Measurements from ENCODE around the gene SH3PXD2B.

DNA sequence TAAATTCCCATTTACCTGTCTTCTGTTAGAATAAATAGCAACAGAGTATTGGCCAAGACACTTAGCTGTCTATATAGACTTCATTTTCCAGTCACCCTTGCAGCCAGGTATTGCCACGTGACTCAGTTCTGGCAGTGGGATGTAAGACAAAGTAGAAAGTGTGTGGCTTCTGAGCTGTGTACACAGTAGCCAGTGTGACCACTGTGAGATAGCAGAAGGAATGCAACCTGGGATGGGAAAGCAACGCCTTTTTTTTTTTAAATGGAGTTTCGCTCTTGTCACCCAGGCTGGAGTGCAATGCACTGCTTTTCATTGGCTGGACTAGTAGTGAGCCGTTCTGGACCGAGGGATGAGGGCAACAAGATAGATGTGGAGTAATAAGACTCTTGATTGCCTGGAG lies 106.2 kb downstream of the SH3PXD2B start:
- no peak for TF ChIP-seq EP300 (IDR thresholded peaks at IDR 0.05; ENCODE audit: borderline replicate concordance)
- no peak for TF ChIP-seq FOXM1 (IDR thresholded peaks at IDR 0.05; ENCODE audit: borderline replicate concordance, low read depth)
- TF ChIP-seq YY1 (IDR thresholded peaks at IDR 0.05; ENCODE audit: low read depth): no peak
- no peak for TF ChIP-seq MAX (IDR thresholded peaks at IDR 0.05)
- TF ChIP-seq CREB1 (IDR thresholded peaks at IDR 0.05; ENCODE audit: low read depth): no peak
- TF ChIP-seq, protein P1, sequence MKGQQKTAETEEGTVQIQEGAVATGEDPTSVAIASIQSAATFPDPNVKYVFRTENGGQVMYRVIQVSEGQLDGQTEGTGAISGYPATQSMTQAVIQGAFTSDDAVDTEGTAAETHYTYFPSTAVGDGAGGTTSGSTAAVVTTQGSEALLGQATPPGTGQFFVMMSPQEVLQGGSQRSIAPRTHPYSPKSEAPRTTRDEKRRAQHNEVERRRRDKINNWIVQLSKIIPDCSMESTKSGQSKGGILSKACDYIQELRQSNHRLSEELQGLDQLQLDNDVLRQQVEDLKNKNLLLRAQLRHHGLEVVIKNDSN (IDR thresholded peaks at IDR 0.05): no peak
- TF ChIP-seq, protein P2, sequence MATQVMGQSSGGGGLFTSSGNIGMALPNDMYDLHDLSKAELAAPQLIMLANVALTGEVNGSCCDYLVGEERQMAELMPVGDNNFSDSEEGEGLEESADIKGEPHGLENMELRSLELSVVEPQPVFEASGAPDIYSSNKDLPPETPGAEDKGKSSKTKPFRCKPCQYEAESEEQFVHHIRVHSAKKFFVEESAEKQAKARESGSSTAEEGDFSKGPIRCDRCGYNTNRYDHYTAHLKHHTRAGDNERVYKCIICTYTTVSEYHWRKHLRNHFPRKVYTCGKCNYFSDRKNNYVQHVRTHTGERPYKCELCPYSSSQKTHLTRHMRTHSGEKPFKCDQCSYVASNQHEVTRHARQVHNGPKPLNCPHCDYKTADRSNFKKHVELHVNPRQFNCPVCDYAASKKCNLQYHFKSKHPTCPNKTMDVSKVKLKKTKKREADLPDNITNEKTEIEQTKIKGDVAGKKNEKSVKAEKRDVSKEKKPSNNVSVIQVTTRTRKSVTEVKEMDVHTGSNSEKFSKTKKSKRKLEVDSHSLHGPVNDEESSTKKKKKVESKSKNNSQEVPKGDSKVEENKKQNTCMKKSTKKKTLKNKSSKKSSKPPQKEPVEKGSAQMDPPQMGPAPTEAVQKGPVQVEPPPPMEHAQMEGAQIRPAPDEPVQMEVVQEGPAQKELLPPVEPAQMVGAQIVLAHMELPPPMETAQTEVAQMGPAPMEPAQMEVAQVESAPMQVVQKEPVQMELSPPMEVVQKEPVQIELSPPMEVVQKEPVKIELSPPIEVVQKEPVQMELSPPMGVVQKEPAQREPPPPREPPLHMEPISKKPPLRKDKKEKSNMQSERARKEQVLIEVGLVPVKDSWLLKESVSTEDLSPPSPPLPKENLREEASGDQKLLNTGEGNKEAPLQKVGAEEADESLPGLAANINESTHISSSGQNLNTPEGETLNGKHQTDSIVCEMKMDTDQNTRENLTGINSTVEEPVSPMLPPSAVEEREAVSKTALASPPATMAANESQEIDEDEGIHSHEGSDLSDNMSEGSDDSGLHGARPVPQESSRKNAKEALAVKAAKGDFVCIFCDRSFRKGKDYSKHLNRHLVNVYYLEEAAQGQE (IDR thresholded peaks at IDR 0.05; ENCODE audit: low read depth): no peak
- no peak for TF ChIP-seq CEBPB (IDR thresholded peaks at IDR 0.05)
- TF ChIP-seq RAD21 (IDR thresholded peaks at IDR 0.05; ENCODE audit: low read depth): no peak
- no peak for TF ChIP-seq TCF12 (IDR thresholded peaks at IDR 0.05; ENCODE audit: low read depth)
- no peak for TF ChIP-seq TAF1 (IDR thresholded peaks at IDR 0.05; ENCODE audit: low read depth)
- no peak for TF ChIP-seq NFIC (IDR thresholded peaks at IDR 0.05)
- TF ChIP-seq EGR1 (IDR thresholded peaks at IDR 0.05): no peak
